ENCODE data around the gene PLPP7.

Gene PLPP7

GRCh38 chr9:131282175-131282574 is 7.3 kb upstream of the PLPP7 start:
- H3K27me3 ChIP-seq = peaks cover 37 to 64% (median 57%) of the 10 kb centered on the region in 11 experiments
- H3K9ac ChIP-seq = no peak overlapping the region
- H4K20me1 ChIP-seq = no peaks in the 10 kb centered on the region
- peak overlapping the region in 9 of 11 experiments; percentile 10 to 64 (median 47); a peak in 12 of 22 replicates for H3K4me2 ChIP-seq
- H3K4me1 ChIP-seq = peaks cover 16 to 41% (median 29%) of the 10 kb centered on the region in 10 experiments
- H3K4me3 ChIP-seq = peak overlapping the region in 1 of 10 experiments; percentile 41; a peak in 1 of 20 replicates
- no peak overlapping the region for H3K27ac ChIP-seq
- no peaks in the 10 kb centered on the region for H3K36me3 ChIP-seq
- TF ChIP-seq Cebpa-rat (IDR thresholded peaks at IDR 0.05) = no peak
- no peaks in the 10 kb centered on the region for H3K9me3 ChIP-seq (replicated peaks in 1 of 11)

GRCh38 chr9:131282688-131283422 is 6.7 kb upstream of the PLPP7 start:
- peak overlapping the region in 2 of 10 experiments; percentile 8 to 41; a peak in 4 of 20 replicates for H3K4me3 ChIP-seq
- H3K9me3 ChIP-seq (replicated peaks in 1 of 11) = no peaks in the 10 kb centered on the region
- H3K9ac ChIP-seq = no peak overlapping the region
- H3K4me1 ChIP-seq = peaks cover 19 to 48% (median 31%) of the 10 kb centered on the region in 10 experiments
- peaks cover 37 to 57% (median 52%) of the 10 kb centered on the region in 11 experiments for H3K27me3 ChIP-seq
- peak overlapping the region; percentile 10 to 64 (median 35); a peak in 17 of 22 replicates for H3K4me2 ChIP-seq
- no peaks in the 10 kb centered on the region for H3K36me3 ChIP-seq
- no peak overlapping the region for H3K27ac ChIP-seq
- H4K20me1 ChIP-seq = no peaks in the 10 kb centered on the region
- TF ChIP-seq Cebpa-rat (IDR thresholded peaks at IDR 0.05) = no peak

DNA sequence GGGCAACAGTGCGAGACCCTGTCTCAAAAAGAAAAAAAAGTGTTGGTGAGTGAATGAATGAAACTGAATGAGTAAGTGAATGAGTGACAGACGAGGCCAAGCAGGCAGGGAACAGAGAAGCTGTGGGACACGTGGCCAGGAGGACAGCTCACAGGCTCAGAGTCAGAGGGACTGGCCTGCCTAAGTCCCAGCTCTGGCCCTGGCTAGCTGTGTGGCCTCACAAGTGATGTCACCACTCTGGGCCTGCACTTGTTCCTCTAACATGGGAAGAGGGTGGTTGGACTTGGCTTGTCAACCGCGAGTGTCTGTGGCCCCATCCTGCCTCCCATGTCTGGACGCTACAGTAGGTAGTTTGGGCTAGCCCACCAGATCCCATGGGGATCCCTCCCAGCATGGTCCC is 4.7 kb upstream of the PLPP7 start:
- no peak overlapping the region for H3K4me2 ChIP-seq
- H3K9ac ChIP-seq = no peak overlapping the region
- no peak for TF ChIP-seq Cebpa-rat (IDR thresholded peaks at IDR 0.05)
- no peaks in the 10 kb centered on the region for H3K9me3 ChIP-seq (replicated peaks in 1 of 11)
- H4K20me1 ChIP-seq = no peaks in the 10 kb centered on the region
- H3K36me3 ChIP-seq = no peaks in the 10 kb centered on the region
- no peak overlapping the region for H3K4me3 ChIP-seq
- peaks cover 37 to 51% (median 47%) of the 10 kb centered on the region in 11 experiments for H3K27me3 ChIP-seq
- H3K27ac ChIP-seq = no peak overlapping the region
- peaks cover 27 to 49% (median 34%) of the 10 kb centered on the region in 10 experiments for H3K4me1 ChIP-seq

DNA sequence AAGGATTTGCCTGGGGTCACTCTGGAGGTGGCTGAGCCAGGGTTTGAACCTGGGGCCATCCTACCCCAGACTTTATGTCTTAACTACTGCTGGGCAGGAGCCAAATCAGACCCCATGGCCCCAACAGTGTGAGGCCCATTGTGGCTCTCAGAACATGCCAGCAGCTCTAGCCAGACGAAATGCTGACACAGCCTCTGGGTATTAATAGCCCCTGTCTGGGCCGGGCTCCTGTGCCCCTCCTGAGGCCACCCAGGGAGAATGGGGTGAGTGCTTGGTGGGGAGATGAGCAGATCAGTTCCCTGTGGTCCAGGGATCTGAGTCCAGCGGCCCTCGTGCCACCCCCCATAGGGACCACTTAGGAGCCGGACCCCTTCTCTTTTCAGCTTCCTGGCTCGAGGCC is 2.2 kb upstream of the PLPP7 start:
- H4K20me1 ChIP-seq = no peaks in the 10 kb centered on the region; a peak in 1 of 22 replicates
- TF ChIP-seq Cebpa-rat (IDR thresholded peaks at IDR 0.05) = no peak
- peaks cover 16 to 26% (median 22%) of the 10 kb centered on the region in 11 experiments for H3K27me3 ChIP-seq
- peaks cover 40 to 60% (median 48%) of the 10 kb centered on the region in 10 experiments for H3K4me1 ChIP-seq
- no peaks in the 10 kb centered on the region for H3K9me3 ChIP-seq (replicated peaks in 1 of 11)
- H3K4me3 ChIP-seq = no peak overlapping the region
- H3K36me3 ChIP-seq = no peaks in the 10 kb centered on the region
- H3K9ac ChIP-seq = no peak overlapping the region
- no peak overlapping the region for H3K27ac ChIP-seq
- H3K4me2 ChIP-seq = peak overlapping the region in 2 of 11 experiments; percentile 95 to 99; a peak in 2 of 22 replicates

GRCh38 chr9:131288217-131288616 is 1.3 kb upstream of the PLPP7 start:
- H3K4me1 ChIP-seq = peaks cover 37 to 53% (median 42%) of the 10 kb centered on the region in 10 experiments
- peaks cover 0 to 2% (median 0%) of the 10 kb centered on the region in 11 experiments; a peak in 3 of 22 replicates for H4K20me1 ChIP-seq
- no peak overlapping the region for H3K4me3 ChIP-seq
- H3K36me3 ChIP-seq = peaks cover 0 to 3% (median 0%) of the 10 kb centered on the region in 11 experiments; a peak in 1 of 22 replicates
- peak overlapping the region in 4 of 11 experiments; percentile 4 to 46 (median 12); a peak in 3 of 22 replicates for H3K27ac ChIP-seq
- H3K4me2 ChIP-seq = peak overlapping the region; percentile 93 to 99 (median 97)
- H3K9me3 ChIP-seq (replicated peaks in 1 of 11) = no peaks in the 10 kb centered on the region
- H3K9ac ChIP-seq = peak overlapping the region in 6 of 11 experiments; percentile 2 to 83 (median 75); a peak in 10 of 22 replicates
- TF ChIP-seq Cebpa-rat (IDR thresholded peaks at IDR 0.05) = no peak
- H3K27me3 ChIP-seq = peaks cover 8 to 17% (median 13%) of the 10 kb centered on the region in 11 experiments

DNA sequence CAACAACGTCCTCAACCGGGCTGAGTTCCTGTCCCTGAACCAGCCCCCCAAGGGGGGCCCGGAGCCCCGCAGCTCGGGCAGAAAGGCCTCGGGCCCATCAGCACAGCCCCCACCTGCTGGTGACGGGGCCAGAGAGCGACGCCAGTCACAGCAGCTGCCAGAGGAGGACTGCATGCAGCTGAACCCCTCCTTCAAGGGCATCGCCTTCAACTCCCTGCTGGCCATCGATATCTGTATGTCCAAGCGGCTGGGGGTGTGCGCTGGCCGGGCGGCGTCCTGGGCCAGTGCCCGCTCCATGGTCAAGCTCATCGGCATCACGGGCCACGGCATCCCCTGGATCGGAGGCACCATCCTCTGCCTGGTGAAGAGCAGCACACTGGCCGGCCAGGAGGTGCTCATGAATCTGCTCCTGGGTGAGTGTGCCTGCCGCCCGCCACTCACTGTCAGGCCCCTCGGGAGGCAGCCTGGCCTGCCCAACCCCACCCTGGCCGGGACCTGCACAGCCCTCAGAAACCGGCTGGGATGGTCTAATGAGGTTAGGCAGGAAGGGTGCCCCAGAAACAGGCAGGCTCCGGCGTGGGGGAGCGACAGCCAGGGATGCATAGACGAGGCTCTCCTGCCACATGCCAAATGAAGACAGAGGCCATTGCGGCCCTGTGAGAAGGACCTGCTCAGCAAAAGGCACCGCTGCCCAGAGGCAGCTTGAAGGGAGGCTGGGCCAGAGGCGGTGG is 678 bp downstream of the PLPP7 start:
- peaks cover 0 to 12% (median 0%) of the 10 kb centered on the region in 11 experiments; a peak in 2 of 22 replicates for H3K36me3 ChIP-seq
- H4K20me1 ChIP-seq = peaks cover 0 to 12% (median 0%) of the 10 kb centered on the region in 11 experiments; a peak in 3 of 22 replicates
- H3K9me3 ChIP-seq (replicated peaks in 1 of 11) = no peaks in the 10 kb centered on the region
- H3K27me3 ChIP-seq = no peaks in the 10 kb centered on the region
- H3K4me2 ChIP-seq = peak overlapping the region; percentile 93 to 99 (median 97)
- H3K9ac ChIP-seq = peak overlapping the region; percentile 70 to 88 (median 77)
- no peak for TF ChIP-seq Cebpa-rat (IDR thresholded peaks at IDR 0.05)
- peak overlapping the region; percentile 66 to 81 (median 74) for H3K27ac ChIP-seq
- H3K4me3 ChIP-seq = peak overlapping the region; percentile 43 to 71 (median 57)
- H3K4me1 ChIP-seq = peaks cover 37 to 58% (median 50%) of the 10 kb centered on the region in 10 experiments

DNA sequence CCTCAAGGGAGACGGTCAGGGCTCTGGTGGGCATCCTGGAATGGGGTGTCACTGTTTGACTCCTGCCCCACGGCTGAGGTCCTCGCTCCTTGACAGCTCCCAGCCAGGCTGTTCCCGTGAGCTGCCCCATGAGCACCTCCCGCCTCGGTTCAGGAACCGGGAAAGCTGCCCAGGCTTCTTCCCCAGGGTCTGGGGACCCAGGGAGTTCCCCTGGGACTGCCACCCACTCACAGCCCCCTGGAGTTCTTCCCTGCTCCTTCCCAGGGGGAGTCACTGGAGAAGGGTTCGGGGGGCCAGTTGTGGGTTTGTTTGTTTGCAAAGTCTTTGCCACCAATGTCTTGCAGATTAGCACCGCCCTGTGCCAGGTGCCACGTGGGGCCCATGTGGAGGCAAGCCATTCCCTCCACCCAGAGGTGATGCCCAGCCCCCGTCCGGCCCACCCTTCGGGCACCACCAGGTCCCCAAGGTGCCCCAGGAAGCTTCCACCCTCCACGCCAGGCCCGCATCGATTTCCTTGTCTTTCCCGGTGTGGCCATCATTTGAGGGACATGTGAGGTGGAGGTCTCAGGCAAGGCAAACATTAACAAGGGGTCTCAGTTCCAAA is 1.3 kb downstream of the PLPP7 start:
- H3K4me1 ChIP-seq = peaks cover 37 to 64% (median 52%) of the 10 kb centered on the region in 10 experiments
- TF ChIP-seq Cebpa-rat (IDR thresholded peaks at IDR 0.05) = no peak
- H3K27ac ChIP-seq = peak overlapping the region in 9 of 11 experiments; percentile 66 to 81 (median 76); a peak in 12 of 22 replicates
- peak overlapping the region; percentile 70 to 88 (median 77); a peak in 21 of 22 replicates for H3K9ac ChIP-seq
- peak overlapping the region; percentile 93 to 99 (median 97) for H3K4me2 ChIP-seq
- H3K9me3 ChIP-seq (replicated peaks in 1 of 11) = no peaks in the 10 kb centered on the region
- peaks cover 0 to 12% (median 0%) of the 10 kb centered on the region in 11 experiments; a peak in 2 of 22 replicates for H3K36me3 ChIP-seq
- H4K20me1 ChIP-seq = peaks cover 0 to 12% (median 0%) of the 10 kb centered on the region in 11 experiments; a peak in 3 of 22 replicates
- H3K27me3 ChIP-seq = no peaks in the 10 kb centered on the region
- H3K4me3 ChIP-seq = peak overlapping the region; percentile 43 to 71 (median 57)

- no peaks in the 10 kb centered on the region for H3K27me3 ChIP-seq
- peaks cover 37 to 67% (median 57%) of the 10 kb centered on the region in 10 experiments for H3K4me1 ChIP-seq
- no peak overlapping the region for H3K27ac ChIP-seq
- H3K9ac ChIP-seq = no peak overlapping the region
- H3K4me2 ChIP-seq = peak overlapping the region in 4 of 11 experiments; percentile 95 to 99 (median 96); a peak in 7 of 22 replicates
- H4K20me1 ChIP-seq = peaks cover 0 to 12% (median 0%) of the 10 kb centered on the region in 11 experiments; a peak in 6 of 22 replicates
- TF ChIP-seq Cebpa-rat (IDR thresholded peaks at IDR 0.05) = no peak
- H3K4me3 ChIP-seq = no peak overlapping the region
- H3K36me3 ChIP-seq = peaks cover 0 to 12% (median 0%) of the 10 kb centered on the region in 11 experiments; a peak in 2 of 22 replicates
- no peaks in the 10 kb centered on the region for H3K9me3 ChIP-seq (replicated peaks in 1 of 11)
Observed at GRCh38 chr9:131291795-131292315, 2.3 kb downstream of the PLPP7 start.

All from BLaER1 treated with 17β-estradiol and CSF1 and Interleukin-3, amounts not matched to agents 10 nM and 100 nM (cell line).